Measurements from ENCODE around the gene MRPS6. TPM values are rescaled to one million over a fixed set of nuclear protein-coding genes. Genes with fewer than 3 reads are reported as not detected.

Gene MRPS6
- total RNA-seq, 1 experiment from 2014 or later, result 55.1 TPM

DNA sequence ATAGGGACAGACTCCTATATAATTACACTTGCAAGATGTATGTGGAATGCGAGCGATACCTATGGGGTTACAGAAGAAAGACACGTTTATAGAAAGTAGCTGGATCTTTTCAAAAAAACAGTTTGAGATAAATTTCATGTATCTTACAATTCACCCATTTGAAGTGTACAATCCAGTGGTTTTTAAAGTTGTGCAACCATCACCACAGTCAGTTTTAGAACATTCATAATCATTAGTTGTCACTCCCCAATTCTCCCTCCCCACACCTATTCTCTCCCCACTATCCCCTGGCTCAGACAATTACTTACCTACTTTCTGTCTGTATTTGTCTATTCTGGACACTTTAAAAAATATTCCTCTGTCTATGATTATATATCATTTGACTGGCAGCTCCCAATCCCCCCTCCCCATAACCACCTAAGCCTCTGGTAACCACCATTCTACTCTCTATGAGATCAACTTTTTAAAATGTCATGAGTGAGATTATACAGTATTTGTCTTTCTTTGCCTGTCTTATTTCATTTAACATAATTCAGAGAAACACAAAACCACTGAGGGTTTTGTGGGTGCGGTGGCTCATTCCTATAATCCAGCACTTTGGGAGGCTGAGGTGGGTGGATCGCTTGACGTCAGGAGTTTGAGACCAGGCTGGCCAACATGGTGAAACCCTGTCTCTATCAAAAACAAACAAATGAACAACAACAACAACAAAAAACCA lies 39.1 kb downstream of the MRPS6 start:
- no peak for TF ChIP-seq TCF7L2 (IDR thresholded peaks at IDR 0.05; ENCODE audit: borderline replicate concordance, extremely low read depth, insufficient read depth, insufficient read length)
- no peak for TF ChIP-seq EZH2 (IDR thresholded peaks at IDR 0.05)
- no peak for TF ChIP-seq SRF (IDR thresholded peaks at IDR 0.05; ENCODE audit: low read depth)
- TF ChIP-seq RAD21 (IDR thresholded peaks at IDR 0.05; ENCODE audit: low read depth), result no peak
- TF ChIP-seq ZFX (IDR thresholded peaks at IDR 0.05), result no peak
- TF ChIP-seq POLR2AphosphoS5 (IDR thresholded peaks at IDR 0.05; ENCODE audit: low read depth, low read length), result no peak
- no peak for TF ChIP-seq CEBPB (IDR thresholded peaks at IDR 0.05; ENCODE audit: low read depth)
- no peak for TF ChIP-seq ZNF274 (IDR thresholded peaks at IDR 0.05; ENCODE audit: low read depth, low read length)
- no peak for TF ChIP-seq JUND (IDR thresholded peaks at IDR 0.05)
- TF ChIP-seq, protein P1, sequence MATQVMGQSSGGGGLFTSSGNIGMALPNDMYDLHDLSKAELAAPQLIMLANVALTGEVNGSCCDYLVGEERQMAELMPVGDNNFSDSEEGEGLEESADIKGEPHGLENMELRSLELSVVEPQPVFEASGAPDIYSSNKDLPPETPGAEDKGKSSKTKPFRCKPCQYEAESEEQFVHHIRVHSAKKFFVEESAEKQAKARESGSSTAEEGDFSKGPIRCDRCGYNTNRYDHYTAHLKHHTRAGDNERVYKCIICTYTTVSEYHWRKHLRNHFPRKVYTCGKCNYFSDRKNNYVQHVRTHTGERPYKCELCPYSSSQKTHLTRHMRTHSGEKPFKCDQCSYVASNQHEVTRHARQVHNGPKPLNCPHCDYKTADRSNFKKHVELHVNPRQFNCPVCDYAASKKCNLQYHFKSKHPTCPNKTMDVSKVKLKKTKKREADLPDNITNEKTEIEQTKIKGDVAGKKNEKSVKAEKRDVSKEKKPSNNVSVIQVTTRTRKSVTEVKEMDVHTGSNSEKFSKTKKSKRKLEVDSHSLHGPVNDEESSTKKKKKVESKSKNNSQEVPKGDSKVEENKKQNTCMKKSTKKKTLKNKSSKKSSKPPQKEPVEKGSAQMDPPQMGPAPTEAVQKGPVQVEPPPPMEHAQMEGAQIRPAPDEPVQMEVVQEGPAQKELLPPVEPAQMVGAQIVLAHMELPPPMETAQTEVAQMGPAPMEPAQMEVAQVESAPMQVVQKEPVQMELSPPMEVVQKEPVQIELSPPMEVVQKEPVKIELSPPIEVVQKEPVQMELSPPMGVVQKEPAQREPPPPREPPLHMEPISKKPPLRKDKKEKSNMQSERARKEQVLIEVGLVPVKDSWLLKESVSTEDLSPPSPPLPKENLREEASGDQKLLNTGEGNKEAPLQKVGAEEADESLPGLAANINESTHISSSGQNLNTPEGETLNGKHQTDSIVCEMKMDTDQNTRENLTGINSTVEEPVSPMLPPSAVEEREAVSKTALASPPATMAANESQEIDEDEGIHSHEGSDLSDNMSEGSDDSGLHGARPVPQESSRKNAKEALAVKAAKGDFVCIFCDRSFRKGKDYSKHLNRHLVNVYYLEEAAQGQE (IDR thresholded peaks at IDR 0.05; ENCODE audit: low read depth), result no peak
- TF ChIP-seq YY1 (IDR thresholded peaks at IDR 0.05; ENCODE audit: extremely low read depth, insufficient replicate concordance, low read depth, low read length), result no peak
- no peak for TF ChIP-seq SIN3A (IDR thresholded peaks at IDR 0.05; ENCODE audit: low read depth)
- TF ChIP-seq SP1 (IDR thresholded peaks at IDR 0.05; ENCODE audit: low read depth), result no peak
- TF ChIP-seq, protein P2, sequence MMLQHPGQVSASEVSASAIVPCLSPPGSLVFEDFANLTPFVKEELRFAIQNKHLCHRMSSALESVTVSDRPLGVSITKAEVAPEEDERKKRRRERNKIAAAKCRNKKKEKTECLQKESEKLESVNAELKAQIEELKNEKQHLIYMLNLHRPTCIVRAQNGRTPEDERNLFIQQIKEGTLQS (IDR thresholded peaks at IDR 0.05), result no peak
- TF ChIP-seq, protein P3, sequence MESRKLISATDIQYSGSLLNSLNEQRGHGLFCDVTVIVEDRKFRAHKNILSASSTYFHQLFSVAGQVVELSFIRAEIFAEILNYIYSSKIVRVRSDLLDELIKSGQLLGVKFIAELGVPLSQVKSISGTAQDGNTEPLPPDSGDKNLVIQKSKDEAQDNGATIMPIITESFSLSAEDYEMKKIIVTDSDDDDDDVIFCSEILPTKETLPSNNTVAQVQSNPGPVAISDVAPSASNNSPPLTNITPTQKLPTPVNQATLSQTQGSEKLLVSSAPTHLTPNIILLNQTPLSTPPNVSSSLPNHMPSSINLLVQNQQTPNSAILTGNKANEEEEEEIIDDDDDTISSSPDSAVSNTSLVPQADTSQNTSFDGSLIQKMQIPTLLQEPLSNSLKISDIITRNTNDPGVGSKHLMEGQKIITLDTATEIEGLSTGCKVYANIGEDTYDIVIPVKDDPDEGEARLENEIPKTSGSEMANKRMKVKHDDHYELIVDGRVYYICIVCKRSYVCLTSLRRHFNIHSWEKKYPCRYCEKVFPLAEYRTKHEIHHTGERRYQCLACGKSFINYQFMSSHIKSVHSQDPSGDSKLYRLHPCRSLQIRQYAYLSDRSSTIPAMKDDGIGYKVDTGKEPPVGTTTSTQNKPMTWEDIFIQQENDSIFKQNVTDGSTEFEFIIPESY (IDR thresholded peaks at IDR 0.05; ENCODE audit: extremely low read depth, insufficient replicate concordance, low read length), result no peak
- TF ChIP-seq, protein P4, sequence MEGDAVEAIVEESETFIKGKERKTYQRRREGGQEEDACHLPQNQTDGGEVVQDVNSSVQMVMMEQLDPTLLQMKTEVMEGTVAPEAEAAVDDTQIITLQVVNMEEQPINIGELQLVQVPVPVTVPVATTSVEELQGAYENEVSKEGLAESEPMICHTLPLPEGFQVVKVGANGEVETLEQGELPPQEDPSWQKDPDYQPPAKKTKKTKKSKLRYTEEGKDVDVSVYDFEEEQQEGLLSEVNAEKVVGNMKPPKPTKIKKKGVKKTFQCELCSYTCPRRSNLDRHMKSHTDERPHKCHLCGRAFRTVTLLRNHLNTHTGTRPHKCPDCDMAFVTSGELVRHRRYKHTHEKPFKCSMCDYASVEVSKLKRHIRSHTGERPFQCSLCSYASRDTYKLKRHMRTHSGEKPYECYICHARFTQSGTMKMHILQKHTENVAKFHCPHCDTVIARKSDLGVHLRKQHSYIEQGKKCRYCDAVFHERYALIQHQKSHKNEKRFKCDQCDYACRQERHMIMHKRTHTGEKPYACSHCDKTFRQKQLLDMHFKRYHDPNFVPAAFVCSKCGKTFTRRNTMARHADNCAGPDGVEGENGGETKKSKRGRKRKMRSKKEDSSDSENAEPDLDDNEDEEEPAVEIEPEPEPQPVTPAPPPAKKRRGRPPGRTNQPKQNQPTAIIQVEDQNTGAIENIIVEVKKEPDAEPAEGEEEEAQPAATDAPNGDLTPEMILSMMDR (IDR thresholded peaks at IDR 0.05 in 2 of 3, conservative IDR thresholded peaks at IDR 0.05 in 1 of 3; ENCODE audit: borderline replicate concordance in 1 of 3, insufficient read depth in 1 of 3, low read depth in 2 of 3, low read length in 2 of 3), result no peak
- TF ChIP-seq EGR1 (IDR thresholded peaks at IDR 0.05; ENCODE audit: low read depth), result no peak
- TF ChIP-seq FOSL1 (IDR thresholded peaks at IDR 0.05; ENCODE audit: low read depth), result no peak
- no peak for TF ChIP-seq CBX3 (IDR thresholded peaks at IDR 0.05; ENCODE audit: low read depth)
- RAD21 ChIA-PET (ENCODE audit: low non-redundant PET in 1 of 2, low total read pairs in 2 of 2, uncharacterized antibody in 2 of 2, unreplicated experiment in 2 of 2), result no interaction called here
- Histone ChIP-seq H3K79me2 (ENCODE audit: insufficient read depth, low read length) (peaks cover 35% of the 10 kb centered on the region), H3K27ac (ENCODE audit: low read depth, low read length) (no peak overlapping the region), H3K9me2 (ENCODE audit: insufficient read depth) (no peaks in the 10 kb centered on the region), H3K27me3 (ENCODE audit: insufficient read depth, low read length) (no peaks in the 10 kb centered on the region), H3K4me3 (replicated peaks in 1 of 2; ENCODE audit: low read depth in 1 of 2, low read length in 2 of 2) (no peak overlapping the region), H4K20me1 (ENCODE audit: insufficient read depth) (no peaks in the 10 kb centered on the region), H3K36me3 (ENCODE audit: control insufficient read depth in 1 of 2, insufficient read depth in 2 of 2, low read length in 2 of 2) (no peaks in the 10 kb centered on the region), H3K9ac (ENCODE audit: low read length) (no peak overlapping the region), H2AFZ (ENCODE audit: low read depth, low read length, poor library complexity, severe bottlenecking) (no peak overlapping the region), H3K4me1 (ENCODE audit: control insufficient read depth in 1 of 2, insufficient read depth in 2 of 2, low read length in 2 of 2) (no peaks in the 10 kb centered on the region; a peak in 1 of 4 replicates), H3K4me2 (ENCODE audit: low read length) (no peak overlapping the region), H3K9me3 (ENCODE audit: control insufficient read depth in 1 of 2, insufficient read depth in 1 of 2, low read depth in 1 of 2, low read length in 2 of 2) (no peaks in the 10 kb centered on the region)
- POLR2A ChIA-PET, result no interaction called here
- DNase-seq (ENCODE audit: low read depth, low spot score) (no peak), ATAC-seq (no peak)
- BruUV-seq (replicated peaks), result no TSS peak
- CTCF ChIA-PET, result no interaction called here
- intact Hi-C loops (cut with micrococcal nuclease), result no loop called here
